Measurements from ENCODE around the gene DNAH14.

The DNAH14 gene

DNA sequence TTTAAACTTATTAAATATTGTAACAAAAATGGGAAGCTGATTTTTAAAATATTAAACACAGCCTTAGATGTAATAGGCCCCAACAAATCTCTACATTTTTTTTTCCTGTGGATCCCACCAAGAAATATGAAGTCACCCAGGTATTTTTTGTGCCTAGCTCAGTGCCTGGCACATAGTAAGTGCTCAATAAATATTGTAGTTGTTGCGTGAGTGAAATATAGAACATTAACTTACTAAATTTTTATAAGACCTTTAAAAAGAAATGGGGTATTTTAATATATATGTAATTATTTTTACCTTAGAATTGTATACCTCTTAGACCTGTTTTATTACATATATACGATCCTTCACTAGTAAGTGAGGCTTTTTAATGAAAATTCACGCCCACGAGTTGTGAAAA is 569 bp upstream of the DNAH14 start:
- TF ChIP-seq, protein P1, sequence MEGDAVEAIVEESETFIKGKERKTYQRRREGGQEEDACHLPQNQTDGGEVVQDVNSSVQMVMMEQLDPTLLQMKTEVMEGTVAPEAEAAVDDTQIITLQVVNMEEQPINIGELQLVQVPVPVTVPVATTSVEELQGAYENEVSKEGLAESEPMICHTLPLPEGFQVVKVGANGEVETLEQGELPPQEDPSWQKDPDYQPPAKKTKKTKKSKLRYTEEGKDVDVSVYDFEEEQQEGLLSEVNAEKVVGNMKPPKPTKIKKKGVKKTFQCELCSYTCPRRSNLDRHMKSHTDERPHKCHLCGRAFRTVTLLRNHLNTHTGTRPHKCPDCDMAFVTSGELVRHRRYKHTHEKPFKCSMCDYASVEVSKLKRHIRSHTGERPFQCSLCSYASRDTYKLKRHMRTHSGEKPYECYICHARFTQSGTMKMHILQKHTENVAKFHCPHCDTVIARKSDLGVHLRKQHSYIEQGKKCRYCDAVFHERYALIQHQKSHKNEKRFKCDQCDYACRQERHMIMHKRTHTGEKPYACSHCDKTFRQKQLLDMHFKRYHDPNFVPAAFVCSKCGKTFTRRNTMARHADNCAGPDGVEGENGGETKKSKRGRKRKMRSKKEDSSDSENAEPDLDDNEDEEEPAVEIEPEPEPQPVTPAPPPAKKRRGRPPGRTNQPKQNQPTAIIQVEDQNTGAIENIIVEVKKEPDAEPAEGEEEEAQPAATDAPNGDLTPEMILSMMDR (IDR thresholded peaks at IDR 0.05): no peak

DNA sequence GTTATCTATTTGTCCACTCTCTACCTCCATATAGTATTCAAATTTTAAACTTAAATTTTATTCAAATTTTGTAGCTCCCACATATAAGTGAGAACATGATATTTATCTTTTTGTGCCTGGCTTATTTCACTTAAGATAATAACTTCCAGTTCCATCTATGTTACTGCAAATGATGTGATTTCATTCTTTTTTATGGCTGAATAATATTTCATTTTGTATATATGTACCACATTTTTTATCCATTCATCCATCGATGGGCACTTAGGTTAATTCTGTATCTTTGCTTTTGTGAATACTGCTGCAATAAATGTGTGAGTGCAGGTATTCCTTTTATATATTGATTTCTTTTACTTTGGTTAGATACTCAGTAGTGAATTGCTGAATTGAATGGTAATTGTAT is 2.1 kb downstream of the DNAH14 start:
- TF ChIP-seq, protein P1 (IDR thresholded peaks at IDR 0.05): no peak

DNA sequence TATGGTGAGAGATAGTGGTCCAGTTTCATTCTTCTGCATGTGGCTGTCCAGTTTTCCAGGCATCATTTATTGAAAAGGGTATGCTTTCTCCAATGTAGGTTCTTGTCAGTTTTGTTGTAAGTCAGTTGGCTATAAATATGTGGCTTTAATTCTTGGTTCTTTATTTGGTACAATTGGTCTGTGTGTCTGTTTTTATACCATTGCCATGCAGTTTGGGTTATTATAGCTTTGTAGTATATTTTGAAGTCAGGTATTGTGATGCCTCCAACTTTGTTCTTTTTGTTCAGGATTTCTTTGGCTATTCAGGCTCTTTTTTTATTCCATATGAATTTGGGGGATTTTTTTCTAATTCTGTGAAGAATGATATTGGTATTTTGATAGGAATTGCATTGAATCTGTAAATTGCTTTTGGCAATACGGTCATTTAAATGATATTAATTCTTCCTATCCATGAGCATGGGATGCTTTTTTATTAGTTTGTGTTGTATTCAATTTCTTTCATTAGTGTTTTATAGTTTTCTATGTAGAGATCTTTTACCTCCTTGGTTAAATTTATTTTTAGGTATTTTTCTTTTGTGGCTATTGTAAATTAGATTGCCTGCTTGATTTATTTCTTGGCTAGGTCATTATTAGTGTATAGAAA is 3.3 kb downstream of the DNAH14 start:
- TF ChIP-seq, protein P1 (IDR thresholded peaks at IDR 0.05): no peak

DNA sequence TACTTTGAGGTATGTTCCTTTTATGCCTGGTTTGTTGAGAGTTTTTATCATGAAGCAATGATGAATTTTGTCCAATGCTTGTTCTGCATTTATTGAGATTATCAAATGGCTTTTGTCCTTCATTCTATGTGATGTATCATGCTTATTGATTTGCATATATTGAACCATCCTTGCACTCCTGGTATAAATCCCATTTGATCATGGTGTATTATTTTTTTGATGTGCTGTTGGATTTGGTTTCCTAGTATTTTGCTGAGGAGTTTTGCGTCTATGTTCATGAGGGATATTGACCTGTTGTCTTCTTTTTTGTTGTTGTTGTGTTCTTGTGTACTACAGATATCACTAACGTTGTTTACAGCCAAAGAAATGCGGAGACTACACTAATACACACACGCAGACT is 4.1 kb downstream of the DNAH14 start:
- TF ChIP-seq, protein P1 (IDR thresholded peaks at IDR 0.05): no peak

DNA sequence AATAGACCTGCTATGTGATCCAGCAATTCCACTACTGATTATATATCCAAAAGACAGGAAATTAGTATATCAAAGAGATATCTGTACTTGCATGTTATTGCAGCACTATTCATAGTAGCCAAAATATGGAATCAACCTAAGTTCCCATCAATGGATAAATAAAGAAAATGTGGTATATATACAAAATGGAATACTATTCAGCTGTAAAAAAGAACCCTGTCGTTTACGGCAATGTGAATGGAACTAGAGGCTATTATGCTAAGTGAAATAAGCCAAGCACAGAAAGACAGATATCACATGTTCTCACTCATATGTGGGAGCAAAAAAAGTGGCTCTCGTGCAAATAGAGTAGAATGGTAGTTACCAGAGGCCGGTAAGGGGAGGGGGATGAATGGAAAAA is 9.2 kb downstream of the DNAH14 start:
- TF ChIP-seq, protein P1 (IDR thresholded peaks at IDR 0.05): no peak

DNA sequence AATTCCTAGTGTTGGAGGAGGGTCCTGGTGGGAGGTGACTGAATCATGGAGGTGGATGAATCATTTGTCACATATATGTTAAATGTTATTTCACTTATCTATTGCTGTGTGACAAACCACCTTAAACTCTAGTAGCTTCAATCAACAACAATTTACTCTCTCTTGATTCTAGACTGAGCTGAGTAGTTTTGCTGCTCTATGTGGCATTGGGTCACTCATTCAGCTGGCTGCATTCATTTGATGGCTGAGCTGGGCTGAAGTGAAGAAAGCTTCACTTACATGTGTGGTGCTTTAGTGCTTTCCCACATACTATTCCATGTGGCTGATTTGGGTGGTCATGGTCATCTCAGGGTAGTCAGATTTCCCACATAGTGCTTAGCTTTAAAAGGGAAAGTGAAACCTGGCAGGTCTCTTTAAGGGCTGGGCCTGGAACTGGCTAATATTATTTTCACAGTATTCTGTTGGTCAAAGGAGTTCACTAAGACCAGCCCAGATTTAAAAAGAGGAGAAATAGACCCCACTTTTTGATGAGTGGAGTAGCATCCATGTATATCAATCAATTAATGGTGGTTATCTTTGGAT is 10.5 kb downstream of the DNAH14 start:
- TF ChIP-seq, protein P1 (IDR thresholded peaks at IDR 0.05): no peak

DNA sequence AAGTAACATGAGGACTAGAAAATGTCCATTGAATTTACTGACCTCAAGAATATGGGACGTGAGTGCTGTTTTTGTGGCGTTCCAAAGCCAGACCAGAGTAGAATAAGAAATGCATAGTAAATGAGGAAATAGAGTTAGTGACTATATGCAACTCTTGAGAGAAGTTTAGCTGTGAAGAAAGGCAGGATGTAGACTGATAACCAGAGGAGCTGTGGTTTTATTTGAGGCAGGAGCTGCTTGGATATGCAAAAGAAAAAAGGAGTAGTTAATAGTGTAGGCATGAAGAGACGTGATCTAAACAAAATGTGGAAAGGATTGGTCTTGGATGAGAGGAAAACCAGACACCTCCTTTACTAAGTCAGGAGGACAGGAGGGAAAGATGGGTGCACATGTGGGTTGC is 28.2 kb downstream of the DNAH14 start:
- TF ChIP-seq, protein P1 (IDR thresholded peaks at IDR 0.05): no peak
